Astrocyte of the hippocampus (primary cell): ENCODE data around the gene ARHGEF28.
A peak's percentile ranks its signal among the peaks of the same experiment; 100 is the strongest.

Source experiments
- DNase-seq: peaks from one replicate; pipeline ENCODE4 v3.0.0; 2011; ENCODE audit warnings: low read depth, low spot score

The ARHGEF28 gene

GRCh38 chr5:73619606-73620333 lies 6.2 kb upstream of the ARHGEF28 start:
- no peak for DNase-seq

- DNase-seq: no peak
Measured at GRCh38 chr5:73620334-73620687, 5.7 kb upstream of the ARHGEF28 start.

GRCh38 chr5:73623060-73623459 lies 2.9 kb upstream of the ARHGEF28 start:
- DNase-seq: no peak

- no peak for DNase-seq
Measured at GRCh38 chr5:73623901-73624404, 2.0 kb upstream of the ARHGEF28 start.

- no peak for DNase-seq
Measured at GRCh38 chr5:73624888-73625287, 1.1 kb upstream of the ARHGEF28 start.

- DNase-seq: no peak
Measured at GRCh38 chr5:73625372-73625943, 538 bp upstream of the ARHGEF28 start.

- DNase-seq: no peak
Measured at GRCh38 chr5:73626814-73627313, 868 bp downstream of the ARHGEF28 start.

GRCh38 chr5:73629456-73629855 lies 3.5 kb downstream of the ARHGEF28 start:
- DNase-seq: no peak

GRCh38 chr5:73630765-73631164 lies 4.8 kb downstream of the ARHGEF28 start:
- no peak for DNase-seq

GRCh38 chr5:73631500-73631899 lies 5.5 kb downstream of the ARHGEF28 start:
- DNase-seq: no peak

GRCh38 chr5:73633060-73633459 lies 7.1 kb downstream of the ARHGEF28 start:
- DNase-seq: no peak

GRCh38 chr5:73636408-73636807 lies 10.4 kb downstream of the ARHGEF28 start:
- DNase-seq: no peak

GRCh38 chr5:73637565-73637964 lies 11.6 kb downstream of the ARHGEF28 start:
- peak; percentile 9 for DNase-seq

GRCh38 chr5:73638344-73639095 lies 12.5 kb downstream of the ARHGEF28 start:
- DNase-seq: peak; percentile 71

- peak; percentile 69 for DNase-seq
Measured at GRCh38 chr5:73640861-73641320, 14.9 kb downstream of the ARHGEF28 start.

- DNase-seq: no peak
Measured at GRCh38 chr5:73641811-73642210, 15.8 kb downstream of the ARHGEF28 start.

- DNase-seq: no peak
Measured at GRCh38 chr5:73642344-73642743, 16.3 kb downstream of the ARHGEF28 start.

- DNase-seq: no peak
Measured at GRCh38 chr5:73644385-73644963, 18.5 kb downstream of the ARHGEF28 start.

- DNase-seq: no peak
Measured at GRCh38 chr5:73647721-73648120, 21.7 kb downstream of the ARHGEF28 start.

GRCh38 chr5:73648515-73648914 lies 22.5 kb downstream of the ARHGEF28 start:
- no peak for DNase-seq

GRCh38 chr5:73649926-73650325 lies 23.9 kb downstream of the ARHGEF28 start:
- DNase-seq: no peak

GRCh38 chr5:73652391-73652790 lies 26.4 kb downstream of the ARHGEF28 start:
- DNase-seq: no peak
